Ramos (cell line): ENCODE measurements around the gene PTPRA.
"Not testable (repeated sequence)": the region's sequence is repeated elsewhere in the genome, so short reads cannot be mapped to it uniquely, and the experiment has no call there.

Source experiments
- in situ Hi-C: fragments of 300-500 bp; cut with MboI; formaldehyde crosslinking; loops from one replicate; pipeline ENCODE4 v1.14.3; 2022; ENCODE audit warnings: low sequenced_read_pairs; ENCODE audit not compliant: unreplicated experiment

The PTPRA gene

GRCh38 chr20:3031524-3032147, 158.4 kb downstream of the PTPRA start:
- in situ Hi-C loops, result no loop called here

GRCh38 chr20:3032624-3033023, 159.3 kb downstream of the PTPRA start:
- in situ Hi-C loops, result no loop called here

GRCh38 chr20:3037654-3038053, 164.4 kb downstream of the PTPRA start:
- in situ Hi-C loops, result no loop called here

- in situ Hi-C loops, result no loop called here
Measured at GRCh38 chr20:3038454-3038853, 165.2 kb downstream of the PTPRA start.

- in situ Hi-C loops, result no loop called here
Measured at GRCh38 chr20:3039426-3039825, 166.1 kb downstream of the PTPRA start.

GRCh38 chr20:3040086-3040485, 166.8 kb downstream of the PTPRA start:
- in situ Hi-C loops, result no loop called here

GRCh38 chr20:3041854-3042409, 168.7 kb downstream of the PTPRA start:
- in situ Hi-C loops, result no loop called here

- in situ Hi-C loops, result no loop called here
Measured at GRCh38 chr20:3042625-3043024, 169.3 kb downstream of the PTPRA start.

- in situ Hi-C loops, result no loop called here
Measured at GRCh38 chr20:3043322-3043721, 170.0 kb downstream of the PTPRA start, which contains the start of gene GNRH2. Gene GNRH2 (plus strand): TSS chr20:3043622. CDS start chr20:3044415, 793 bp downstream.

GRCh38 chr20:3044336-3044965, 171.2 kb downstream of the PTPRA start:
- in situ Hi-C loops, result no loop called here

GRCh38 chr20:3045042-3045815, 171.9 kb downstream of the PTPRA start:
- in situ Hi-C loops, result no loop called here

GRCh38 chr20:3045816-3046676, 172.8 kb downstream of the PTPRA start, which contains the start of gene MRPS26:
Gene MRPS26 (plus strand): TSS chr20:3046052. CDS start chr20:3046069, 17 bp downstream.
- in situ Hi-C loops, result no loop called here

GRCh38 chr20:3046677-3047462, 173.6 kb downstream of the PTPRA start:
- in situ Hi-C loops, result no loop called here

- in situ Hi-C loops, result no loop called here
Measured at GRCh38 chr20:3047486-3048419, 174.5 kb downstream of the PTPRA start.

- in situ Hi-C loops, result loop anchor here (10.0 kb wide), 1 partner anchor 263 kb away; no protein-coding TSS in a partner anchor
Measured at GRCh38 chr20:3051385-3052019, 178.2 kb downstream of the PTPRA start.

GRCh38 chr20:3059489-3059888, 186.2 kb downstream of the PTPRA start:
- in situ Hi-C loops, result loop anchor here (10.0 kb wide), 1 partner anchor 255 kb away; no protein-coding TSS in a partner anchor

GRCh38 chr20:3064119-3064518, 190.8 kb downstream of the PTPRA start:
- in situ Hi-C loops, result not testable (repeated sequence)
